HepG2 (cell line): ENCODE data around the gene NSF. TPM values are rescaled to one million over a fixed set of nuclear protein-coding genes. Genes with fewer than 3 reads are reported as not detected.
A peak's percentile ranks its signal among the peaks of the same experiment; 100 is the strongest.

Experiments
- ARHGAP35 ChIP-seq: sonication (generic); formaldehyde crosslinking; IDR thresholded peaks from 2 replicates; pipeline ENCODE4 v1.9.0; 2022; ENCODE audit warnings: mild to moderate bottlenecking, inconsistent platforms, moderate library complexity, missing genetic modification reagents, borderline replicate concordance
- ATF3 ChIP-seq: sonication (generic); formaldehyde crosslinking; IDR thresholded peaks from 2 replicates; pipeline ENCODE4 v1.4.0; 2020; ENCODE audit warnings: missing genetic modification reagents
- CBFB ChIP-seq: sonication (generic); formaldehyde crosslinking; IDR thresholded peaks from 2 replicates; pipeline ENCODE4 v1.4.0; 2020; ENCODE audit warnings: missing genetic modification reagents
- ETV6 ChIP-seq: sonication (generic); formaldehyde crosslinking; conservative IDR thresholded peaks from 2 replicates; pipeline ENCODE4 v1.4.0; 2020; ENCODE audit warnings: missing genetic modification reagents
- FOXC1 ChIP-seq: sonication (generic); formaldehyde crosslinking; IDR thresholded peaks from 2 replicates; pipeline ENCODE4 v1.8.0; 2022; ENCODE audit warnings: mild to moderate bottlenecking, missing genetic modification reagents, borderline replicate concordance
- LBX2 ChIP-seq: sonication (generic); formaldehyde crosslinking; IDR thresholded peaks from 2 replicates; pipeline ENCODE4 v1.5.0; 2020; ENCODE audit warnings: missing genetic modification reagents, mild to moderate bottlenecking, borderline replicate concordance
- MAFG ChIP-seq: sonication (generic); formaldehyde crosslinking; IDR thresholded peaks from 2 replicates; pipeline ENCODE4 v1.5.1; 2020; ENCODE audit warnings: mild to moderate bottlenecking, missing genetic modification reagents
- NFIB ChIP-seq: sonication (generic); formaldehyde crosslinking; IDR thresholded peaks from 2 replicates; pipeline ENCODE4 v1.9.0; 2021; ENCODE audit warnings: missing genetic modification reagents, mild to moderate bottlenecking, borderline replicate concordance
- PRDM15 ChIP-seq: sonication (generic); formaldehyde crosslinking; IDR thresholded peaks from 2 replicates; pipeline ENCODE4 v1.4.0; 2020; ENCODE audit warnings: missing genetic modification reagents
- SNAPC5 ChIP-seq: sonication (generic); formaldehyde crosslinking; IDR thresholded peaks from 2 replicates; pipeline ENCODE4 v1.8.1; 2023; ENCODE audit warnings: mild to moderate bottlenecking, missing genetic modification reagents, borderline replicate concordance
- TBP ChIP-seq: sonication (generic); formaldehyde crosslinking; IDR thresholded peaks from 2 replicates; pipeline ENCODE4 v1.5.0; 2020; ENCODE audit warnings: missing genetic modification reagents
- U2AF1 ChIP-seq: fragments of 200-400 bp; formaldehyde crosslinking; optimal IDR thresholded peaks from 2 replicates; pipeline ENCODE3; 2017; ENCODE audit warnings: mild to moderate bottlenecking, low read depth, low read length
- ZBTB10 ChIP-seq: sonication (generic); formaldehyde crosslinking; IDR thresholded peaks from 2 replicates; pipeline ENCODE4 v1.4.0; 2020; ENCODE audit warnings: missing genetic modification reagents, borderline replicate concordance
- ZGPAT ChIP-seq: IDR thresholded peaks from 2 replicates; pipeline ENCODE4 v1.6.1; 2016; ENCODE audit warnings: mild to moderate bottlenecking
- ZIK1 ChIP-seq: sonication (generic); formaldehyde crosslinking; IDR thresholded peaks from 2 replicates; pipeline ENCODE4 v1.5.0; 2020; ENCODE audit warnings: mild to moderate bottlenecking, low read depth, missing genetic modification reagents, borderline replicate concordance
- ZNF121 ChIP-seq: sonication (generic); formaldehyde crosslinking; IDR thresholded peaks from 2 replicates; pipeline ENCODE4 v1.5.0; 2020; ENCODE audit warnings: mild to moderate bottlenecking, missing genetic modification reagents
- ZNF124 ChIP-seq: sonication (generic); formaldehyde crosslinking; IDR thresholded peaks from 2 replicates; pipeline ENCODE4 v1.4.0; 2020; ENCODE audit warnings: missing genetic modification reagents
- ZNF367 ChIP-seq: sonication (generic); formaldehyde crosslinking; IDR thresholded peaks from 2 replicates; pipeline ENCODE4 v1.4.0; 2020; ENCODE audit warnings: missing genetic modification reagents, borderline replicate concordance
- ZSCAN12 ChIP-seq: sonication (generic); formaldehyde crosslinking; IDR thresholded peaks from 2 replicates; pipeline ENCODE4 v1.9.0; 2021; ENCODE audit warnings: mild to moderate bottlenecking, missing genetic modification reagents
- polyA plus RNA-seq, 8 experiments: library from polyadenylated mRNA; depleted of rRNA in 3 of 8; stranded (reverse) in 7 of 8; unstranded in 1 of 8; fragments of >200 nt; fragmentation: Illumina TruSeq in 4 of 8; extraction: Trizol in 4 of 8; gene quantifications; 2 replicates each; pipeline versions ENCODE4 v1.2.1 to v1.2.3, GENCODE V29; 2011 to 2016; ENCODE audit warnings: low read depth in 4 of 8, missing spikeins in 1 of 8, mixed read lengths in 1 of 8; ENCODE audit not compliant: insufficient read depth in 1 of 8
- total RNA-seq, 5 experiments: library from RNA; depleted of rRNA; stranded (reverse); fragments of >200 nt; fragmentation: Illumina TruSeq; extraction: Trizol; gene quantifications; 2 replicates each; pipeline ENCODE4 v1.2.3, GENCODE V29; 2016; ENCODE audit warnings: low read depth in 1 of 5

Gene NSF
- total and polyA plus RNA-seq, 2 of the 13 experiments (the other 11 are each of a cell fraction or from before 2014, with no cell fraction given) = 21.9 to 37.8 TPM

- no peak for TF ChIP-seq ARHGAP35 (CRISPR knock-in tag)
- TF ChIP-seq U2AF1 = peak; percentile 54
- no peak for TF ChIP-seq MAFG
- no peak for TF ChIP-seq NFIB (CRISPR knock-in tag)
- TF ChIP-seq PRDM15 = 0 out of 2 replicates have a peak, but pooled peaks have one; percentile 25
- TF ChIP-seq CBFB = 0 out of 2 replicates have a peak, but pooled peaks have one; percentile 30
- 0 out of 2 replicates have a peak, but pooled peaks have one; percentile 75 for TF ChIP-seq LBX2 (CRISPR knock-in tag)
- TF ChIP-seq ZBTB10 (CRISPR knock-in tag) = peak; percentile 71; the same call in 1 of the 2 replicates
- TF ChIP-seq ATF3 (CRISPR knock-in tag) = no peak
- TF ChIP-seq ZNF124 (CRISPR knock-in tag) = no peak
- peak; percentile 53; the same call in 1 of the 2 replicates for TF ChIP-seq ZIK1 (CRISPR knock-in tag)
- peak; percentile 92; the same call in 1 of the 2 replicates for TF ChIP-seq ETV6
- peak; percentile 77; the same call in 1 of the 2 replicates for TF ChIP-seq FOXC1 (CRISPR knock-in tag)
- TF ChIP-seq ZGPAT (CRISPR knock-in tag) = peak; percentile 27; the same call in 1 of the 2 replicates
- no peak; the same call in 1 of the 2 replicates for TF ChIP-seq ZNF367
- TF ChIP-seq ZNF121 (CRISPR knock-in tag) = no peak; the same call in 1 of the 2 replicates
- peak; percentile 38; the same call in 1 of the 2 replicates for TF ChIP-seq TBP (CRISPR knock-in tag)
- 0 out of 2 replicates have a peak, but pooled peaks have one; percentile 65 for TF ChIP-seq ZSCAN12
- 0 out of 2 replicates have a peak, but pooled peaks have one; percentile 82 for TF ChIP-seq SNAPC5 (CRISPR knock-in tag)
Measured at GRCh38 chr17:46770818-46771560, 180.5 kb downstream of the NSF start (continued).
